Measurements from ENCODE around the gene ZNF202. TPM values are rescaled to one million over a fixed set of nuclear protein-coding genes. Genes with fewer than 3 reads are reported as not detected.

ZNF202 gene
- total and polyA plus RNA-seq, 2 of the 13 experiments (the other 11 are each of a cell fraction or from before 2014, with no cell fraction given), result 7.7 to 7.9 TPM

- H3K9me3 ChIP-seq (ENCODE audit: low read length), result no peaks in the 10 kb centered on the region
- H3K27me3 ChIP-seq (ENCODE audit: control insufficient read depth in 1 of 2, insufficient read depth in 2 of 2, low read length in 2 of 2), result no peaks in the 10 kb centered on the region
- no TSS peak for BruUV-seq (replicated peaks)
- no peaks in the 10 kb centered on the region for H3K79me2 ChIP-seq (ENCODE audit: insufficient read depth, low read length)
- ChIA-PET CTCF (ENCODE audit: low intra/inter-chr PET ratio, low total read pairs) (no interaction called here), POLR2A (no interaction called here)
- in situ Hi-C loops (cut with HindIII; ENCODE audit: extremely low pct_ligation_motif_present, low pct_unique_long_range_greater_than_20kb), result no loop called here
- no peak overlapping the region for H3K4me2 ChIP-seq (ENCODE audit: low read depth, low read length)
- intact Hi-C loops (cut with micrococcal nuclease; ENCODE audit: unreplicated experiment), result no loop called here
- WGBS (ENCODE audit: low lambda C conversion rate), result under 1% methylated on average over 4 of the region's 4 CpGs
- FAIRE-seq (no peak), ATAC-seq (no peak), DNase-seq (ENCODE audit: low spot score) (no peak)
- H3K4me3 ChIP-seq (replicated peaks in 1 of 3; ENCODE audit: insufficient read depth in 1 of 3, low read depth in 2 of 3, low read length in 3 of 3), result no peak overlapping the region
- TF ChIP-seq ZNF780A (CRISPR knock-in tag; IDR thresholded peaks at IDR 0.05), result no peak
- no peaks in the 10 kb centered on the region for H3K36me3 ChIP-seq (replicated peaks in 1 of 2; ENCODE audit: control insufficient read depth in 1 of 2, insufficient read depth in 2 of 2, low read length in 2 of 2)
- no peaks in the 10 kb centered on the region for H3K4me1 ChIP-seq (ENCODE audit: insufficient read depth, low read length)
- no peak overlapping the region for H2AFZ ChIP-seq (ENCODE audit: low read length)
- no peak overlapping the region for H3K27ac ChIP-seq (ENCODE audit: extremely low read length, insufficient read depth, low read length)
- H4K20me1 ChIP-seq (ENCODE audit: insufficient read depth, low read length), result no peaks in the 10 kb centered on the region
- no peak overlapping the region for H3K9ac ChIP-seq (ENCODE audit: insufficient read depth, low read depth, low read length)
These were observed 34.5 kb upstream of the ZNF202 start for GRCh38 chr11:123775715-123776549.

GRCh38 chr11:123775289-123775688 lies 33.8 kb upstream of the ZNF202 start:
- Histone ChIP-seq H3K4me1 (ENCODE audit: insufficient read depth, low read length) (no peaks in the 10 kb centered on the region), H3K9me3 (ENCODE audit: low read length) (no peaks in the 10 kb centered on the region), H4K20me1 (ENCODE audit: insufficient read depth, low read length) (no peaks in the 10 kb centered on the region), H3K79me2 (ENCODE audit: insufficient read depth, low read length) (no peaks in the 10 kb centered on the region), H3K27ac (ENCODE audit: extremely low read length, insufficient read depth, low read length) (no peak overlapping the region), H3K4me3 (replicated peaks in 1 of 3; ENCODE audit: insufficient read depth in 1 of 3, low read depth in 2 of 3, low read length in 3 of 3) (no peak overlapping the region), H2AFZ (ENCODE audit: low read length) (no peak overlapping the region), H3K27me3 (ENCODE audit: control insufficient read depth in 1 of 2, insufficient read depth in 2 of 2, low read length in 2 of 2) (no peaks in the 10 kb centered on the region), H3K4me2 (ENCODE audit: low read depth, low read length) (no peak overlapping the region), H3K36me3 (replicated peaks in 1 of 2; ENCODE audit: control insufficient read depth in 1 of 2, insufficient read depth in 2 of 2, low read length in 2 of 2) (no peaks in the 10 kb centered on the region), H3K9ac (ENCODE audit: insufficient read depth, low read depth, low read length) (no peak overlapping the region)
- BruUV-seq (replicated peaks), result no TSS peak
- WGBS (ENCODE audit: low lambda C conversion rate), result 0% methylated on average over 1 of the region's 1 CpG
- ATAC-seq (no peak), DNase-seq (ENCODE audit: low spot score) (no peak), FAIRE-seq (no peak)
- intact Hi-C loops (cut with micrococcal nuclease; ENCODE audit: unreplicated experiment), result no loop called here
- POLR2A ChIA-PET, result no interaction called here
- no peak for TF ChIP-seq JUND (CRISPR knock-in tag; IDR thresholded peaks at IDR 0.05)
- in situ Hi-C loops (cut with HindIII; ENCODE audit: extremely low pct_ligation_motif_present, low pct_unique_long_range_greater_than_20kb), result no loop called here
- CTCF ChIA-PET (ENCODE audit: low intra/inter-chr PET ratio, low total read pairs), result no interaction called here
